Testis (tissue), 2 donors: ENCODE measurements around the gene SNX19.
"Not testable (repeated sequence)": the region's sequence is repeated elsewhere in the genome, so short reads cannot be mapped to it uniquely, and the experiment has no call there.

Experiments
- CTCF ChIP-seq, 3 experiments: fragments of 450-650 bp in 2 of 3; fragments of 200-600 bp in 1 of 3; sonication (generic) in 1 of 3; IDR thresholded peaks; one replicate each; pipeline ENCODE4 v1.5.1; 2016 to 2019; ENCODE audit warnings: antibody characterized with exemption in 3 of 3, mild to moderate bottlenecking in 2 of 3, moderate library complexity in 1 of 3
- POLR2A ChIP-seq: fragments of 450-650 bp; IDR thresholded peaks from one replicate; pipeline ENCODE4 v1.6.1; 2017; ENCODE audit warnings: antibody characterized with exemption, mild to moderate bottlenecking, moderate library complexity

- not testable (repeated sequence) for TF ChIP-seq CTCF (IDR thresholded peaks at IDR 0.05); POLR2A
These were observed 4.3 kb upstream of the SNX19 start for GRCh38 chr11:130920612-130921011.
